ENCODE results near the gene SCYGR7.

- TF ChIP-seq CTCF (IDR thresholded peaks at IDR 0.05; ENCODE audit: poor library complexity): no peak
- no peak for TF ChIP-seq EZH2 (IDR thresholded peaks at IDR 0.05; ENCODE audit: borderline replicate concordance)
Observed at GRCh38 chr2:227719641-227720040, 8.5 kb upstream of the SCYGR7 start.

Data from hepatocyte (in vitro differentiated cells).